PFSK-1 (cell line): ENCODE results near the gene AREG.

Source experiments
- FOXP2 ChIP-seq: optimal IDR thresholded peaks from 2 replicates; pipeline ENCODE3; 2011; ENCODE audit warnings: borderline replicate concordance, control low read depth, inconsistent platforms; ENCODE audit not compliant: insufficient read depth; ENCODE audit errors: extremely low read length, extremely low read depth
- POLR2AphosphoS5 ChIP-seq: IDR thresholded peaks from 2 replicates; pipeline ENCODE4 v1.6.1; 2012; ENCODE audit warnings: low read depth, mild to moderate bottlenecking, control low read depth, low read length, moderate library complexity
- SIN3A ChIP-seq: IDR thresholded peaks from 2 replicates; pipeline ENCODE4 v1.6.1; 2012; ENCODE audit warnings: mild to moderate bottlenecking, low read length, moderate library complexity, borderline replicate concordance; ENCODE audit not compliant: insufficient read depth
- TAF1 ChIP-seq: IDR thresholded peaks from 2 replicates; pipeline ENCODE4 v1.6.1; 2012; ENCODE audit warnings: low read length, control low read depth, borderline replicate concordance; ENCODE audit not compliant: insufficient read depth
- TF ChIP-seq, protein P1 (sequence below), 2 experiments: IDR thresholded peaks; 2 replicates each; pipeline versions ENCODE4 v1.6.1 to v1.8.0; 2011 to 2012; ENCODE audit warnings: low read depth in 2 of 2, low read length in 2 of 2, control low read depth in 1 of 2, inconsistent platforms in 1 of 2, mild to moderate bottlenecking in 1 of 2, moderate library complexity in 1 of 2; ENCODE audit not compliant: insufficient read depth in 1 of 2

DNA sequence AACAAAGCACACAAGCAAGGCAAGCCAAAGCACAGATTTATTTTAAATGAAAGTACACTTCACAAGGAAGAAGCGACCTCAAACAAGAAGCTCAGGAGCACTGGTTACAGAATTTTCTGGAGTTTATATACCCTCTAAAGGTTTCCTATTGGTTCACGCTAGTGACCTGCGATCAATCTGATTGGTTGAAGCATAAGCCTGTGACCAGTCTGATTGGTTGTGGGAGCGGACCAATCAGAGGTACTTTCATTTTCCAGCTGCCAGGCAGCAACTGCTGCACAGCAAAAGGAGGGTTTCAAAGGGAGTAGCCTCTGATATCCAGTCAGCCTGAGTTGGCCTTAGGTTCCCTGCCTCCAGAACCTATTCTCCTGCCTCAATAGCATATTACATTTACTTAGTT, 4.6 kb upstream of the AREG start:
- TF ChIP-seq POLR2AphosphoS5: no peak
- TF ChIP-seq, protein P1, sequence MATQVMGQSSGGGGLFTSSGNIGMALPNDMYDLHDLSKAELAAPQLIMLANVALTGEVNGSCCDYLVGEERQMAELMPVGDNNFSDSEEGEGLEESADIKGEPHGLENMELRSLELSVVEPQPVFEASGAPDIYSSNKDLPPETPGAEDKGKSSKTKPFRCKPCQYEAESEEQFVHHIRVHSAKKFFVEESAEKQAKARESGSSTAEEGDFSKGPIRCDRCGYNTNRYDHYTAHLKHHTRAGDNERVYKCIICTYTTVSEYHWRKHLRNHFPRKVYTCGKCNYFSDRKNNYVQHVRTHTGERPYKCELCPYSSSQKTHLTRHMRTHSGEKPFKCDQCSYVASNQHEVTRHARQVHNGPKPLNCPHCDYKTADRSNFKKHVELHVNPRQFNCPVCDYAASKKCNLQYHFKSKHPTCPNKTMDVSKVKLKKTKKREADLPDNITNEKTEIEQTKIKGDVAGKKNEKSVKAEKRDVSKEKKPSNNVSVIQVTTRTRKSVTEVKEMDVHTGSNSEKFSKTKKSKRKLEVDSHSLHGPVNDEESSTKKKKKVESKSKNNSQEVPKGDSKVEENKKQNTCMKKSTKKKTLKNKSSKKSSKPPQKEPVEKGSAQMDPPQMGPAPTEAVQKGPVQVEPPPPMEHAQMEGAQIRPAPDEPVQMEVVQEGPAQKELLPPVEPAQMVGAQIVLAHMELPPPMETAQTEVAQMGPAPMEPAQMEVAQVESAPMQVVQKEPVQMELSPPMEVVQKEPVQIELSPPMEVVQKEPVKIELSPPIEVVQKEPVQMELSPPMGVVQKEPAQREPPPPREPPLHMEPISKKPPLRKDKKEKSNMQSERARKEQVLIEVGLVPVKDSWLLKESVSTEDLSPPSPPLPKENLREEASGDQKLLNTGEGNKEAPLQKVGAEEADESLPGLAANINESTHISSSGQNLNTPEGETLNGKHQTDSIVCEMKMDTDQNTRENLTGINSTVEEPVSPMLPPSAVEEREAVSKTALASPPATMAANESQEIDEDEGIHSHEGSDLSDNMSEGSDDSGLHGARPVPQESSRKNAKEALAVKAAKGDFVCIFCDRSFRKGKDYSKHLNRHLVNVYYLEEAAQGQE (IDR thresholded peaks at IDR 0.05; ENCODE audit: insufficient read depth in 1 of 2, low read depth in 2 of 2, low read length in 2 of 2): no peak
- TF ChIP-seq SIN3A: no peak
- no peak for TF ChIP-seq TAF1
- no peak for TF ChIP-seq FOXP2
